Fibroblast of mammary gland (primary cell): Measurements from ENCODE around the gene SOCS1.

ENCODE experiments used
- DNase-seq: peaks from one replicate; pipeline ENCODE4 v3.0.0-alpha.2; 2010; ENCODE audit warnings: low read depth
- H3K4me3 ChIP-seq: 2 replicates; pipeline ENCODE4 v1.5.1; 2011; ENCODE audit warnings: low read depth, mild to moderate bottlenecking, low read length, moderate library complexity; ENCODE audit not compliant: control insufficient read depth
- CTCF ChIP-seq: conservative IDR thresholded peaks from 2 replicates; pipeline ENCODE4 v1.5.1; 2011; ENCODE audit warnings: low read depth, low read length, inconsistent platforms; ENCODE audit not compliant: control insufficient read depth, insufficient read depth

SOCS1 gene

DNA sequence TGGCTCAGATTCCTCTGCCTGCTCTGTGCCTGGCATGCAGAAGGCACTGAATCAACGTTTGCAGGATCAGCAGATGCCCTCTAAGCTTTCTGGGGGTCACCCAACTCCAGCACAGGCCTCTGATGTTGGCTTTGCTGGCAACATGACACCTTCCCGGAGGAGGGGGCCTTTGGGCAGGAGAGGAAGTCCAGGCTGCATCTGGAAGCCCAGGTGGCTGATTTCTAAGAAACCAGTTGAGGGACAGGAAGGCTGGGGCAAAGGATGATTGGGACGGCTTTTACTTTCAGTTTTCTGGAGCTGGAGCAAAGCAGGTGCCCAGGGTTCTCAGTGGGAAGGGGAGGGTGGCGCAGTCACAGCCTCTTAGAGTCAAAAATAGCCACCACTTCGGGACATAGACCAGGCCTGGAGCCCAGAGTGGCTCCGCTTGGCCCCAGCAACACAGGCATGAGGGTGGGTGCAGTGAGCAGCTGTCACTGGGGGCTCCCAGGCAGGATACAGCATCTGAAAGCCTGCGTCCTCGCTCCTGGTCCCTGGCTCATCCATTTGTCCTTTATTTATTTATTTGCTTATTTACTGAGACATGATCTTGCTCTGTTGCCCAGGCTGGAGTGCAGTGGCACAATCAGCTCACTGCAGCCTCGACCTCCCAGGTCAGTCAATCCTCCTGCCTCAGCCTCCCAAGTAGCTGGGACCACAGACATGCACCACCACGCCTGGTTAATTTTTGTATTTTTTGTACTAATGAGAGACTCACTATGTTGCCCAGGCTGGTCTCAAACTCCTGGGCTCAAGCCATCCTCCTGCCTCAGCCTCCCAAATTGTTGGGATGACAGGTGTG, 15.1 kb downstream of the SOCS1 start:
- TF ChIP-seq CTCF: no peak
- H3K4me3 ChIP-seq: no peak overlapping the region
- DNase-seq: no peak

- DNase-seq: no peak
- TF ChIP-seq CTCF: no peak
- H3K4me3 ChIP-seq: no peak overlapping the region
Observed at GRCh38 chr16:11239644-11240632, 16.1 kb downstream of the SOCS1 start.

GRCh38 chr16:11238272-11239202, 17.5 kb downstream of the SOCS1 start:
- no peak overlapping the region for H3K4me3 ChIP-seq
- no peak for TF ChIP-seq CTCF
- DNase-seq: no peak

DNA sequence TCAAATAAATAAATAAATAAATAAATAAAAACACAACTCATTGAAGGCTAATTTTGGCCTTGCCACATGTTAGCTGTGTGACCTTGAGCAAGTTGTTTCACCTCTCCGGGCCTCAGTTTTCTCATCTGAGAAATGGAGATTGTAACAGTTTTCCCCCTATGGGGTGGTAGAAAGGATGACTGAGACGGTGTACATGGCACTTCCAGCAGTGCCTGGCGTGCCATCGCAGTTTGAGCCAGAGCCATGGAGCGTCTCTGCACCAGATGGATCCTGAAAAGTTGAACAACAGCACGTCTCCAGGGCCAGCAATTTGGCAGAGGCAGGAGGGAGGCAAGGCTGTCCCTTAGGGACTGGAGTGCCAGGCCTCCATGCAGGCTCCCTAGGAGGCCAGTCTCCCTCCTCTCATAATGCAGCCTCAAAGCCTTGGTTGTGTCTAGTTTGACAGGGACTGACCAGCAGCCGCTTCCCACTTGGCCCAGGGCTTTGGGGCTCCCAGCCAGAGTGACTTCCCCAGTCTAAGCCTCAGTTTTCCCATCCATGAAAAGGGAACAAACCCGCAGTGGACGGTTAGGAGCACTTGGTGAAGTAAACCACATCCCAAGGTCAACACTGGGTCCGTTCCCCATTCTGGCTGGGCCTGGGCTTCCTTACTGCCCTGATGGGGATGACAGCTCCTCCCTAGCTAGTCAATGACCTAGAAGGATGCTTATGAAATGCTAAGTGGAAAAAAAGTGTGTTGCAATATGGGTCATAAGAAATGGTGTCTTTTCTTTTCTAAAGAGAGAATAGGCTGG, 19.3 kb downstream of the SOCS1 start:
- no peak for TF ChIP-seq CTCF
- no peak for DNase-seq
- H3K4me3 ChIP-seq: no peak overlapping the region

GRCh38 chr16:11235703-11235991, 20.4 kb downstream of the SOCS1 start:
- TF ChIP-seq CTCF: no peak
- DNase-seq: no peak
- no peak overlapping the region for H3K4me3 ChIP-seq
